Naive thymus-derived CD4-positive, alpha-beta T cell (primary cell): ENCODE data around the gene ANKRD30A. TPM values are rescaled to one million over a fixed set of nuclear protein-coding genes. Genes with fewer than 3 reads are reported as not detected.

Experiments used
- ATAC-seq: fragments of 150-1000 bp; cut with Tn5 transposase; 2 replicates; pipeline ENCODE4 v1.10.0; 2021; ENCODE audit warnings: mild to moderate bottlenecking, moderate library complexity
- CTCF ChIA-PET: fragments of 350-600 bp; sonication (Branson Sonifier 250); formaldehyde crosslinking; loops from one replicate; lab custom pipeline; 2021; ENCODE audit warnings: antibody characterized with exemption; lab: Charles Lee
- POLR2A ChIA-PET: fragments of 350-600 bp; sonication (Branson Sonifier 250); formaldehyde crosslinking; loops from one replicate; lab custom pipeline; 2021; ENCODE audit warnings: antibody characterized with exemption, inconsistent platforms; lab: Charles Lee
- DNase-seq, 9 donors: peaks; one replicate each; pipeline versions ENCODE4 v3.0.0 to v3.0.0-alpha.2; 2020 to 2022; ENCODE audit warnings: mixed read lengths in 1 of 9
- H3K27ac ChIP-seq: one replicate; pipeline ENCODE4 v1.7.0; 2013; ENCODE audit warnings: mild to moderate bottlenecking, low read depth, low read length, moderate library complexity
- H3K27me3 ChIP-seq, 2 donors: one replicate each; pipeline ENCODE4 v1.7.0; 2013; ENCODE audit warnings: low read length in 2 of 2, mild to moderate bottlenecking in 2 of 2, moderate library complexity in 2 of 2; ENCODE audit not compliant: control insufficient read depth in 2 of 2, insufficient read depth in 2 of 2
- H3K36me3 ChIP-seq, 3 experiments: 1 replicate in 2 of 3; 2 replicates in 1 of 3; pipeline ENCODE4 v1.7.0; 2013; ENCODE audit warnings: low read length in 3 of 3, mild to moderate bottlenecking in 3 of 3, moderate library complexity in 1 of 3; ENCODE audit not compliant: insufficient read depth in 3 of 3, control insufficient read depth in 2 of 3
- H3K4me1 ChIP-seq, 2 donors: one replicate each; pipeline ENCODE4 v1.7.0; 2013; ENCODE audit warnings: low read length in 2 of 2, mild to moderate bottlenecking in 2 of 2, moderate library complexity in 1 of 2; ENCODE audit not compliant: control insufficient read depth in 2 of 2, insufficient read depth in 2 of 2
- H3K4me3 ChIP-seq: 2 replicates; pipeline ENCODE4 v1.7.0; 2013; ENCODE audit warnings: mild to moderate bottlenecking, low read length
- H3K9me3 ChIP-seq, 3 experiments: 1 replicate in 2 of 3; 2 replicates in 1 of 3; pipeline ENCODE4 v1.7.0; 2013; ENCODE audit warnings: low read length in 3 of 3; ENCODE audit not compliant: control insufficient read depth in 2 of 3
- H3K27ac Mint-ChIP-seq, 9 donors: one replicate each; pipeline ENCODE4 v1.8.0; 2020 to 2022; ENCODE audit warnings: mixed read lengths in 9 of 9, mild to moderate bottlenecking in 8 of 9, moderate library complexity in 5 of 9, inconsistent platforms in 2 of 9
- H3K27me3 Mint-ChIP-seq, 5 donors: one replicate each; pipeline ENCODE4 v1.8.0; 2021 to 2022; ENCODE audit warnings: mixed read lengths in 5 of 5, mild to moderate bottlenecking in 1 of 5
- H3K36me3 Mint-ChIP-seq, 5 donors: one replicate each; pipeline ENCODE4 v1.8.0; 2020 to 2022; ENCODE audit warnings: mixed read lengths in 5 of 5, mild to moderate bottlenecking in 3 of 5, inconsistent platforms in 1 of 5
- H3K4me1 Mint-ChIP-seq, 7 donors: one replicate each; pipeline ENCODE4 v1.8.0; 2020 to 2022; ENCODE audit warnings: mixed read lengths in 7 of 7, mild to moderate bottlenecking in 3 of 7, inconsistent platforms in 1 of 7
- H3K4me3 Mint-ChIP-seq, 10 donors: one replicate each; pipeline ENCODE4 v1.8.0; 2020 to 2022; ENCODE audit warnings: mild to moderate bottlenecking in 10 of 10, mixed read lengths in 10 of 10, moderate library complexity in 6 of 10, inconsistent platforms in 2 of 10
- H3K9me3 Mint-ChIP-seq, 11 donors: one replicate each; pipeline ENCODE4 v1.8.0; 2020 to 2022; ENCODE audit warnings: mixed read lengths in 11 of 11, mild to moderate bottlenecking in 4 of 11, inconsistent platforms in 1 of 11, moderate library complexity in 1 of 11
- intact Hi-C, 2 donors: fragments of 100-400 bp; cut with micrococcal nuclease; formaldehyde crosslinking; loops; one replicate each; pipeline ENCODE4 v1.15.1; 2023
- polyA plus RNA-seq, 2 donors: library from polyadenylated mRNA; unstranded; fragments of 300-500 nt; fragmentation: Illumina TruSeq; gene quantifications; one replicate each; pipeline ENCODE4 v1.2.3, GENCODE V29; 2021
- total RNA-seq, 6 experiments: library from RNA in 5 of 6; stranded (reverse) in 5 of 6; gene quantifications; 1 replicate in 5 of 6; 2 replicates in 1 of 6; pipeline ENCODE4 v1.2.3 and lab custom pipeline; 2021 to 2026

ANKRD30A gene
- total and polyA plus RNA-seq, 7 experiments from 2014 or later: not detected

- peaks cover 0 to 7% (median 0%) of the 10 kb centered on the region in 5 donors for H3K36me3 Mint-ChIP-seq
- intact Hi-C loops: no loop called here
- H3K4me1 Mint-ChIP-seq: no peaks in the 10 kb centered on the region
- Histone ChIP-seq H3K4me3 (no peak overlapping the region), H3K27ac (no peak overlapping the region), H3K4me1 (no peaks in the 10 kb centered on the region), H3K27me3 (no peaks in the 10 kb centered on the region), H3K9me3 (no peaks in the 10 kb centered on the region), H3K36me3 (no peaks in the 10 kb centered on the region)
- ChIA-PET CTCF (no interaction called here), POLR2A (no interaction called here)
- peaks cover 5 to 63% (median 21%) of the 10 kb centered on the region in 11 donors for H3K9me3 Mint-ChIP-seq
- DNase-seq (no peak), ATAC-seq (no peak)
- H3K27me3 Mint-ChIP-seq: no peaks in the 10 kb centered on the region
- no peak overlapping the region for H3K4me3 Mint-ChIP-seq
- H3K27ac Mint-ChIP-seq: no peak overlapping the region
Measured at GRCh38 chr10:37285063-37285462, 159.7 kb downstream of the ANKRD30A start.

GRCh38 chr10:37289833-37290464 is 164.6 kb downstream of the ANKRD30A start:
- Histone ChIP-seq H3K9me3 (no peaks in the 10 kb centered on the region), H3K27ac (no peak overlapping the region), H3K4me3 (no peak overlapping the region), H3K4me1 (no peaks in the 10 kb centered on the region), H3K36me3 (no peaks in the 10 kb centered on the region), H3K27me3 (no peaks in the 10 kb centered on the region)
- H3K9me3 Mint-ChIP-seq: peaks cover 8 to 47% (median 20%) of the 10 kb centered on the region in 11 donors
- intact Hi-C loops: no loop called here
- peaks cover 0 to 5% (median 0%) of the 10 kb centered on the region in 5 donors for H3K36me3 Mint-ChIP-seq
- no peak for ATAC-seq
- no peak for DNase-seq
- H3K4me3 Mint-ChIP-seq: no peak overlapping the region
- ChIA-PET CTCF (no interaction called here), POLR2A (no interaction called here)
- no peaks in the 10 kb centered on the region for H3K27me3 Mint-ChIP-seq
- no peaks in the 10 kb centered on the region for H3K4me1 Mint-ChIP-seq
- no peak overlapping the region for H3K27ac Mint-ChIP-seq

DNA sequence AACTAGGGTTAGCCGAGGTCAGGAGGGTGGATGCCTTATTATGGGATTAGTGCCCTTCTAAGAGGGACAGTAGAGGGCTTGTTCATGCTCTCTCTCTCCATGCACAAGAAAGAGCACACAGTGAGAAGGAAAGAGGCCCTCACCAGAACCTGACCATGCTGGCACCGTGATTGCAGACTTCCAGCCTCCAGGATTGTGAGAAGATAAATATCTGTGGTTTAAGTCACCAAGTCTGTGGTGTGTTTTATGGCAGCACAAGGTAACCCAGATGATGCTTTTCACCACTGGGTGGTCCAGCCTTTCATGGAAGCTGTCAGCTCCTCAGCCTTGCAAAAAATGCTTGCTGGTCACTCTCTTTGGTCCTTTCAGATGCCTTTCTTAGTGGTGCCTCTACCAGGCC is 175.9 kb downstream of the ANKRD30A start:
- intact Hi-C loops: no loop called here
- POLR2A ChIA-PET: no interaction called here

DNA sequence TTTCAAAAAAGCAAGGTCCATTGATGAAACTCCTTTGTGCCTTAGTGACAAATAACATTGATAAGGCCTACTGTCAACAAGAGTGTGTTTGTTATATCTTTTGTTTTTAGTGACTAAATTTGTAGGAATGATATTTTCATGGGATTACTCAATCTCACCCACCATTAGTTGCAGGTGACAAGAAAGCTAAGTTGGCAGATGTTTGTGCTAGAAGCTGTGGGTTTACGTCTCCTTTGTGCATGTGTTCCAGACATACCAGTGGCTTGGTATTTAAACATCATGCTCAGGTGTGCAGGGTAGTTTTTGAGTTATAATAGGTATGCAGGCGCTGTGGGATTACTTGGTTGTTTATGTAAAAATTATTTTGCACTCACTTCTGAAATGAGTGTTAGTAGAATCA is 178.6 kb downstream of the ANKRD30A start:
- Histone ChIP-seq H3K9me3 (peaks cover 0 to 6% (median 0%) of the 10 kb centered on the region in 3 experiments), H3K36me3 (no peaks in the 10 kb centered on the region), H3K27ac (no peak overlapping the region), H3K4me3 (no peak overlapping the region), H3K27me3 (no peaks in the 10 kb centered on the region), H3K4me1 (no peaks in the 10 kb centered on the region)
- DNase-seq: no peak
- peaks cover 1 to 36% (median 6%) of the 10 kb centered on the region in 11 donors for H3K9me3 Mint-ChIP-seq
- H3K27me3 Mint-ChIP-seq: no peaks in the 10 kb centered on the region
- no peaks in the 10 kb centered on the region for H3K36me3 Mint-ChIP-seq
- ChIA-PET POLR2A (no interaction called here), CTCF (interaction anchor here (0.7 kb wide), 1 partner anchor 1552 kb away, joined by 3 read pairs; no protein-coding TSS in a partner anchor)
- H3K4me1 Mint-ChIP-seq: no peaks in the 10 kb centered on the region
- H3K4me3 Mint-ChIP-seq: no peak overlapping the region
- intact Hi-C loops: no loop called here
- no peak overlapping the region for H3K27ac Mint-ChIP-seq
- ATAC-seq: no peak

More for the DNA sequence above, 175.9 kb downstream of the ANKRD30A start:
- H3K4me1 ChIP-seq: no peaks in the 10 kb centered on the region
- CTCF ChIA-PET: no interaction called here
- Mint-ChIP-seq H3K27ac (no peak overlapping the region), H3K36me3 (no peaks in the 10 kb centered on the region), H3K9me3 (peaks cover 4 to 31% (median 13%) of the 10 kb centered on the region in 11 donors), H3K4me3 (no peak overlapping the region), H3K4me1 (no peaks in the 10 kb centered on the region), H3K27me3 (no peaks in the 10 kb centered on the region)
- no peak overlapping the region for H3K27ac ChIP-seq
- ATAC-seq (no peak), DNase-seq (no peak)
- H3K9me3 ChIP-seq: peaks cover 0 to 6% (median 0%) of the 10 kb centered on the region in 3 experiments
- H3K27me3 ChIP-seq: no peaks in the 10 kb centered on the region
- H3K36me3 ChIP-seq: no peaks in the 10 kb centered on the region
- no peak overlapping the region for H3K4me3 ChIP-seq

- no peak overlapping the region for H3K4me3 ChIP-seq
- ChIA-PET CTCF (no interaction called here), POLR2A (no interaction called here)
- Mint-ChIP-seq H3K27me3 (no peaks in the 10 kb centered on the region), H3K4me3 (no peak overlapping the region), H3K36me3 (no peaks in the 10 kb centered on the region), H3K27ac (no peak overlapping the region), H3K4me1 (no peaks in the 10 kb centered on the region), H3K9me3 (peaks cover 0 to 19% (median 7%) of the 10 kb centered on the region in 11 donors)
- ATAC-seq: no peak
- H3K27me3 ChIP-seq: no peaks in the 10 kb centered on the region
- intact Hi-C loops: loop anchor here in 1 of 2 donors (10.0 kb wide), 1 partner anchor 60 kb away; no protein-coding TSS in a partner anchor
- no peaks in the 10 kb centered on the region for H3K36me3 ChIP-seq
- no peak overlapping the region for H3K27ac ChIP-seq
- H3K4me1 ChIP-seq: no peaks in the 10 kb centered on the region
- no peaks in the 10 kb centered on the region for H3K9me3 ChIP-seq
- DNase-seq: no peak
Measured at GRCh38 chr10:37314350-37314749, 189.0 kb downstream of the ANKRD30A start.

GRCh38 chr10:37314862-37315261 is 189.5 kb downstream of the ANKRD30A start:
- POLR2A ChIA-PET: no interaction called here
- Mint-ChIP-seq H3K9me3 (peaks cover 0 to 19% (median 9%) of the 10 kb centered on the region in 11 donors), H3K36me3 (no peaks in the 10 kb centered on the region), H3K27ac (no peak overlapping the region), H3K4me1 (no peaks in the 10 kb centered on the region), H3K27me3 (no peaks in the 10 kb centered on the region), H3K4me3 (no peak overlapping the region)
- no peaks in the 10 kb centered on the region for H3K36me3 ChIP-seq
- no peak overlapping the region for H3K27ac ChIP-seq
- ATAC-seq (no peak), DNase-seq (no peak)
- intact Hi-C loops: loop anchor here in 1 of 2 donors (10.0 kb wide), 1 partner anchor 60 kb away; no protein-coding TSS in a partner anchor
- H3K4me3 ChIP-seq: no peak overlapping the region
- H3K9me3 ChIP-seq: no peaks in the 10 kb centered on the region
- H3K4me1 ChIP-seq: no peaks in the 10 kb centered on the region
- H3K27me3 ChIP-seq: no peaks in the 10 kb centered on the region
- CTCF ChIA-PET: no interaction called here

DNA sequence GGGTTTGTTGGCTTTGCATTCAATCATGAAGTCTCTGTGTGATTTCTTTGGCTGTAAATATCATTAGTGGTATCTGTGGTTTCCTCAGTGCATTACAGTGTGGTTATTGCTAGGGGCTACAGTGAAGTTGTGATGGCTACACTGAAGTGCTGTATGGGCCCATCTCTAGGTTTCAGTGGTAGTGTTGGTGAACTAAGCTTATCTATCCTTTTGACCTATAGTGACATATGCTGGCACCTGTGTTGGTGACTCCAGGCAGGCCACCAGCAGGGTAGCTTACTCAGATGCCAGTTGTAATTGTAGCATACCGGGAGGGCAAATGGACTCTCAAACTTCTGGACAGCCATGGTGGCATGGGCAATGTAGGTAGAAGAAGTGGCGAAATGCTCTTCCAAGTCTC is 219.0 kb downstream of the ANKRD30A start:
- Histone ChIP-seq H3K27ac (no peak overlapping the region), H3K4me1 (no peaks in the 10 kb centered on the region), H3K36me3 (no peaks in the 10 kb centered on the region), H3K4me3 (no peak overlapping the region), H3K9me3 (no peaks in the 10 kb centered on the region), H3K27me3 (no peaks in the 10 kb centered on the region)
- ChIA-PET CTCF (no interaction called here), POLR2A (no interaction called here)
- intact Hi-C loops: no loop called here
- Mint-ChIP-seq H3K36me3 (peaks cover 0 to 5% (median 0%) of the 10 kb centered on the region in 5 donors), H3K4me1 (no peaks in the 10 kb centered on the region), H3K4me3 (no peak overlapping the region), H3K27ac (no peak overlapping the region), H3K9me3 (peaks cover 3 to 37% (median 13%) of the 10 kb centered on the region in 11 donors), H3K27me3 (no peaks in the 10 kb centered on the region)
- DNase-seq (no peak), ATAC-seq (no peak)
